Neural progenitor cell (in vitro differentiated cells): Measurements from ENCODE around the gene RFX1.

Experiments used
- CTCF ChIP-seq: fragments of 200-600 bp; sonication (generic); IDR thresholded peaks from 2 replicates; pipeline ENCODE4 v1.5.1; 2017; ENCODE audit warnings: antibody characterized with exemption, mild to moderate bottlenecking
- EZH2 ChIP-seq: fragments of 200-600 bp; sonication (generic); IDR thresholded peaks from 2 replicates; pipeline ENCODE4 v1.6.1; 2017; ENCODE audit warnings: antibody characterized with exemption, mild to moderate bottlenecking, moderate library complexity
- EZH2phosphoT487 ChIP-seq: fragments of 200-600 bp; sonication (generic); IDR thresholded peaks from 2 replicates; pipeline ENCODE4 v1.6.1; 2017; ENCODE audit warnings: antibody characterized with exemption

DNA sequence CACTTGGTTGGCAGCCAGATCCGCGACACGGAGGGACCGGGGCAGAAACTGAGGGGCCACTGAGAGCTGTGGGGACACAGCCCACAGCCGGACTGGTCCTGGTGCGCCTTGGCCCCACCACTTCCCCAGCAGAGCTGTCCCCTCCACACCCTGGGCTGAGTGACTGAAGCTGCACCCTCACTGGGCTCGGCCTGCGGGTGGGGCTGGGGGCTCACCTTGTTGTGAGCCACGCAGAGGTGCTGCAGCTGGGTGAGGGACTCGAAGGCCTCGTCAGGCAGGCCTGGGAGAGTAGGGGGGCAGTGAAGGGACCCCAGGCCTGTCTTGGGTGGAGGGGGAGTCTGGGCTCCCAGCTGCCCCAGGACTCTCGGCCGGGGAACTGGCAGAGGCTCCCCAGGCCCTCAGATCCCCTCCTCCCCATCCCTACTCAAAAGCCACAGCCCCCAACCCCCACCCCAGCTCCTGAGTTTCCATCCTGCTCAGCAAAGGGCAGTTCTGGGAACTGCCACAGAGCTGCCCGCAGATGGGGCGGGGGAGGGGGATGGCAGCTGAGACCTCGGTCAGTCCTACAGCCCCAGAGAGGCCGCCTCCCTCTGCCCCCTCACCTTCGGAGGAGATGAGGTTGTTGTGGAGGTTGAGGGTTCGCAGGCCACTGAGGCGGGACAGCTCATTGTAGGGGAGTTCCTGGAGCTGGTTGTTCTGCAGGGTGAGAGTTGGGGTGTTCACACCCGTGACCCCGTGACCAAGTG, 70.2 kb downstream of the RFX1 start:
- TF ChIP-seq CTCF: no peak
- TF ChIP-seq EZH2phosphoT487: no peak
- TF ChIP-seq EZH2: no peak
